Measurements from ENCODE around the gene USP7. TPM values are rescaled to one million over a fixed set of nuclear protein-coding genes. Genes with fewer than 3 reads are reported as not detected.
"Not testable (repeated sequence)": the region's sequence is repeated elsewhere in the genome, so short reads cannot be mapped to it uniquely, and the experiment has no call there.

Gene USP7
- total RNA-seq, 1 donor from 2014 or later = 87.5 TPM

DNA sequence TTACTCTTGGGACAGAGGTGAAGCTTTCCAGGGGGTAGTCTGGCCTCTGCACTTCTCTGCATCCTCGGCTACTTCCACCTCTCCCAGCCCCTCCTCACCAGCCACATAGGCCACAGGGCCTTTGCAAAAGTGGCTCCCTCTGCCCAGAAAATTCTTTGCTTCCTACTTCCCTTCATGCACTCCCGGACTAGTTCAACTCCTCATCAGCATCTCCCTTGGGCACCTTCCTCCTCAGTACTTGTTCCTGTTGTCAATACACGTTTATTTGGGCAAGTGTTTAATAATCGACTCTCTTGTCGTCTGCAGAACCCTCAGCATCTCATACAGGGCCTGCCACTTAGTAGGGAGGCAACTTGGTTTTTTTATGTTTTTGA, 23.1 kb upstream of the USP7 start:
- Histone ChIP-seq H3K36me3 (no peaks in the 10 kb centered on the region), H3K9me3 (no peaks in the 10 kb centered on the region), H3K27me3 (no peaks in the 10 kb centered on the region), H3K27ac (no peak overlapping the region), H3K4me3 (no peak overlapping the region), H3K4me1 (no peaks in the 10 kb centered on the region)
- DNase-seq (no peak), ATAC-seq (no peak)
- TF ChIP-seq, protein P1, sequence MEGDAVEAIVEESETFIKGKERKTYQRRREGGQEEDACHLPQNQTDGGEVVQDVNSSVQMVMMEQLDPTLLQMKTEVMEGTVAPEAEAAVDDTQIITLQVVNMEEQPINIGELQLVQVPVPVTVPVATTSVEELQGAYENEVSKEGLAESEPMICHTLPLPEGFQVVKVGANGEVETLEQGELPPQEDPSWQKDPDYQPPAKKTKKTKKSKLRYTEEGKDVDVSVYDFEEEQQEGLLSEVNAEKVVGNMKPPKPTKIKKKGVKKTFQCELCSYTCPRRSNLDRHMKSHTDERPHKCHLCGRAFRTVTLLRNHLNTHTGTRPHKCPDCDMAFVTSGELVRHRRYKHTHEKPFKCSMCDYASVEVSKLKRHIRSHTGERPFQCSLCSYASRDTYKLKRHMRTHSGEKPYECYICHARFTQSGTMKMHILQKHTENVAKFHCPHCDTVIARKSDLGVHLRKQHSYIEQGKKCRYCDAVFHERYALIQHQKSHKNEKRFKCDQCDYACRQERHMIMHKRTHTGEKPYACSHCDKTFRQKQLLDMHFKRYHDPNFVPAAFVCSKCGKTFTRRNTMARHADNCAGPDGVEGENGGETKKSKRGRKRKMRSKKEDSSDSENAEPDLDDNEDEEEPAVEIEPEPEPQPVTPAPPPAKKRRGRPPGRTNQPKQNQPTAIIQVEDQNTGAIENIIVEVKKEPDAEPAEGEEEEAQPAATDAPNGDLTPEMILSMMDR (IDR thresholded peaks at IDR 0.05) = no peak
- intact Hi-C loops (cut with DNase I) = no loop called here

DNA sequence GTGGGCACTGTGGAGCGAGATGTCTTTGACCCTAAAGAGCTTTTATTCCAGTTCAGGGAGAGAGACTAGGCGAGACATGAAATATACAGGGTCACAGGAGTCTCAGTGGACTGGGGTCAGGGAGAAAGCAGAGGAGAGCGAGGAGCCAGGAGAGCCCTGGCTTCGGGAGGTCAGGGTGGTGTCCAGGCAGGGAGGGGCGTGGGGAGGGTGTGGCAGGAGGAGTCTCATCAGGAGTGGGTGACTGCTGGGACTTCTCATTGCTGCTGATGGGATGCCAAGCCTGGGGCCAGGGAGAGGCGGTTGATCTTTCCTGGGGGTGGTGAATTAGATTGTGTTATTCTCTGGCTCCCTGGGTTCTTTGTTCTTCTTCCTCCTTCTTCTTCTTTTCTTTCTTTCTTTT, 22.4 kb upstream of the USP7 start:
- no peak for ATAC-seq
- H3K36me3 ChIP-seq = no peaks in the 10 kb centered on the region
- TF ChIP-seq, protein P1 (IDR thresholded peaks at IDR 0.05) = no peak
- H3K27me3 ChIP-seq = no peaks in the 10 kb centered on the region
- intact Hi-C loops (cut with DNase I) = no loop called here
- H3K27ac ChIP-seq = no peak overlapping the region
- no peaks in the 10 kb centered on the region for H3K4me1 ChIP-seq
- H3K4me3 ChIP-seq = no peak overlapping the region
- DNase-seq = no peak
- H3K9me3 ChIP-seq = no peaks in the 10 kb centered on the region

DNA sequence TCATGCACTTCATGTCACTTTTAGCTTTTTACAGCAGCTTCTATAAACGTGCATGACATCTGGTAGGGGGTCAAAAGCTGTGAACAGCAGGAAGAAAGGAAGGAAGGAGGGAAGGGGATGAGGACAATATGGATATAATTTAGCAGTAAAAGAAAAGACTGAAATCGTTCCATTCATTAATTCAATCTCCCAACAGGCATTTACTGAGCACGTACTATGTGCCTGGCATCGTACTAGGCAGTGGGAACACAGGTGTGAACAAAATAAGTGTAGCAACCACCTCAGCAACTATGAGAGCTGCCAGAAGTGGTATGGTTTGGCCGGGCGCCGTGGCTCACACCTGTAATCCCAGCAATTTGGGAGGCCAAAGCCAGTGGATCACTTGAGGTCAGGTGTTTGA, 19.1 kb upstream of the USP7 start:
- DNase-seq (no peak), ATAC-seq (no peak)
- H3K9me3 ChIP-seq = no peaks in the 10 kb centered on the region
- TF ChIP-seq, protein P1 (IDR thresholded peaks at IDR 0.05) = no peak
- no peak overlapping the region for H3K27ac ChIP-seq
- H3K4me1 ChIP-seq = no peaks in the 10 kb centered on the region
- intact Hi-C loops (cut with DNase I) = no loop called here
- no peak overlapping the region for H3K4me3 ChIP-seq
- H3K36me3 ChIP-seq = no peaks in the 10 kb centered on the region
- no peaks in the 10 kb centered on the region for H3K27me3 ChIP-seq

DNA sequence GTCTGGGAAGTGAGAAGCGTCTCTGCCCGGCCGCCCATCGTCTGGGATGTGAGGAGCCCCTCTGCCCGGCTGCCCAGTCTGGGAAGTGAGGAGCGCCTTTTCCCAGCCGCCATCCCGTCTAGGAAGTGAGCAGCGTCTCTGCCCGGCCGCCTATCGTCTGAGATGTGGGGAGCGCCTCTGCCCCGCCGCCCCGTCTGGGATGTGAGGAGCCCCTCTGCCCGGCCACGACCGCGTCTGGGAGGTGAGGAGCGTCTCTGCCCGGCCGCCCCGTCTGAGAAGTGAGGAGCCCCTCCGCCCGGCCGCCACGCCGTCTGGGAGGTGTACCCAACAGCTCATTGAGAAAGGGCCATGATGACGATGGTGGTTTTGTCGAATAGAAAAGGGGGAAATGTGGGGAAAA, 18.2 kb upstream of the USP7 start:
- H3K9me3 ChIP-seq; H3K4me3 ChIP-seq; ATAC-seq; intact Hi-C loops (cut with DNase I); H3K27ac ChIP-seq; H3K27me3 ChIP-seq; DNase-seq; H3K36me3 ChIP-seq; H3K4me1 ChIP-seq: not testable (repeated sequence)

DNA sequence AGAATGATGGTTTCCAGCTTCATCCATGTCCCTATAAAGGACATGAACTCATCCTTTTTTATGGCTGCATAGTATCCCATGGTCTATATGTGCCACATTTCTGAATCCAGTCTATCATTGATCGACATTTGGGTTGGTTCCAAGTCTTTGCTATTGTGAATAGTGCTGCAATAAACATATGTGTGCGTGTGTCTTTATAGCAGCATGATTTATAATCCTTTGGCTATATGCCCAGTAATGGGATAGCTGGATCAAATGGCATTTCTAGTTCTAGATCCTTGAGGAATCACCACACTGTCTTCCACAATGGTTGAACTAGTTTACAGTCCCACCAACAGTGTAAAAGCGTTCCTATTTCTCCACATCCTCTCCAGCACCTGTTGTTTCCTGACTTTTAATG, 12.5 kb upstream of the USP7 start:
- H3K27ac ChIP-seq; ATAC-seq; H3K9me3 ChIP-seq; H3K36me3 ChIP-seq; H3K4me3 ChIP-seq; DNase-seq; H3K4me1 ChIP-seq; H3K27me3 ChIP-seq; intact Hi-C loops (cut with DNase I): not testable (repeated sequence)

DNA sequence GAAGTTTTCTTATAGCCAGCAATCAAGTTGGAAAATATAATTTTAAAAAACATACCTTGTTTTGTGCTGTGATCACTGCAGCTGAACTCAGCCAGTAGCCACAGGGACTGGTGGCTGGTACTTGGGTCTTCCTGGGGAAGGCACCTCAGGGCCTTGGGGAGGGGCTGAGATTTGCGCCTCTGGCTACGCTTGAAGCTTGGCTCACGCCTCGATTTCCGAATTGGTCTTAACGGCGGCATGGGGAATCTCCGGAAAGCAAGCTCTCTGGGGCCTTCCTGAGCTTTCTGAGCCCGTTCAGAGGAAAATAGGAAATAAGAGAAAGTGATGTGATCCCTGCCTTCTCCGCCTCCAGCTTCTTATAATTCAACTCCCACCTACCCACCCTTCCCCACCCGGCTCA, 11.3 kb upstream of the USP7 start:
- intact Hi-C loops (cut with DNase I) = no loop called here
- Histone ChIP-seq H3K9me3 (no peaks in the 10 kb centered on the region), H3K4me1 (no peaks in the 10 kb centered on the region), H3K4me3 (no peak overlapping the region), H3K27ac (no peak overlapping the region), H3K27me3 (no peaks in the 10 kb centered on the region), H3K36me3 (no peaks in the 10 kb centered on the region)
- DNase-seq (no peak), ATAC-seq (no peak)
- TF ChIP-seq, protein P1 (IDR thresholded peaks at IDR 0.05) = no peak

DNA sequence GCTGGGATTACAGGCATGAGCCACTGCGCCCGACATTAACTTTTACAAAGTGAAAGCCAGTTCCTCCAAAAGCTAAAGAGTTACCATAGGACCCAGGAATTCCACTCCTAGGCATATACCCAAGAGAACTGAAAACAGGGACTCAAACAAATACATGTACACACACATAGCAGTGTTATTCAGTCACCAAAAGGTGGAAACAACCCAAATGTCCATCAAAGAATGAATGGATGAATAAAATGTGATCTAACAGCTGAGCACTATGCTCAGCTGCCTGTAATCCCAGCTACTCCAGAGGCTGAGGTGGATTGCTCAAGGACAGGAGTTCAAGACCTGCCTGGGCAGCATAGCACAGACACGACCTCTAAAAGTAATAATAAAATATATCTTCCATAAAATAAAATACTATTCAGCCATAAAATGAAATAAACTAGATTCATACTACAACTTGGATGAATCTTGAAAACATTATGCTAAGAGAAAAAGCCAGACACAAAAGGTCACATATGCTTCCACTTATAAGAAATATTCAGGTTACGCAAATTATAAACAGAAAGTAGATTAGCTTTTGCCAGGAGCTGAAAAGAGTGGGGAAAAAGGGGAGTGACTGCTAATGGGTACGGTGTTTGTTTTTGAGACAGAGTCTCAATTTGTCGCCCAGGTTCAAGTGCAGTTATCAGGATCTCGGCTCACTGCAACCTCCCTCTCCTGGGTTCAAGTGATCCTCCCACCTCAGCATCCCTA, 9.3 kb upstream of the USP7 start:
- peak; percentile 29 for ATAC-seq
- TF ChIP-seq, protein P1 (IDR thresholded peaks at IDR 0.05) = no peak

More for the DNA sequence above, 9.3 kb upstream of the USP7 start:
- H3K27ac ChIP-seq = no peak overlapping the region
- H3K36me3 ChIP-seq = no peaks in the 10 kb centered on the region
- no peak overlapping the region for H3K4me3 ChIP-seq
- H3K27me3 ChIP-seq = no peaks in the 10 kb centered on the region
- no peaks in the 10 kb centered on the region for H3K9me3 ChIP-seq
- no peak for DNase-seq
- intact Hi-C loops (cut with DNase I) = no loop called here
- no peaks in the 10 kb centered on the region for H3K4me1 ChIP-seq

Data from upper lobe of right lung (tissue), 1 donor.